Measurements from ENCODE around the gene RAB20.
"Not testable (repeated sequence)": the region's sequence is repeated elsewhere in the genome, so short reads cannot be mapped to it uniquely, and the experiment has no call there.

RAB20 gene

DNA sequence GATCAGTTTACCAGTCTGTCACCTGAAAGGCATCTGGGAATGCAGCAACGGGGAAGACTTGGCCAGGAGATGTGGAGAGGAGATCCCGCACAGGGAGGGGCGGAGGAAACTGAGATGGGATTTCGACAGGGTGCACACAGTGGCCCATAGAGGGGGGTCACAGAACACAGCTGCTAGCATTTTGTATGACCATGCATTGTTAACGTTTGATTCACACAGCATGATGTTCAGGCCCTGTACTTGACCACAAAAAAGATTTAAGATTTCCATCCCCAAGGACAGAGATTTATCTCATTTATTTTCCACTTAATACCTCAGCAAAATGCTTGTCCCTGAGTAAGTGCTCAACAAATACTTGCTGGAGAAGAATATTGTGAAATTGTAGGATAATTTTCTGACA is 63.2 kb downstream of the RAB20 start:
- Histone ChIP-seq H3K9me3 (ENCODE audit: control insufficient read depth, low read length) (no peaks in the 10 kb centered on the region), H3K27ac (ENCODE audit: low read depth, low read length, severe bottlenecking) (no peak overlapping the region), H3K4me3 (ENCODE audit: extremely low read depth, insufficient read depth, low read length, poor library complexity, severe bottlenecking) (no peak overlapping the region), H3K36me3 (ENCODE audit: control insufficient read depth, insufficient read depth, low read length) (peaks cover 99% of the 10 kb centered on the region), H3K4me1 (ENCODE audit: control insufficient read depth, insufficient read depth, low read length, poor library complexity, severe bottlenecking) (peaks cover 8% of the 10 kb centered on the region)
- WGBS, 2 experiments (ENCODE audit: insufficient coverage in 2 of 2): 93 to 98% methylated on average over 4 to 5 of the region's 5 CpGs

DNA sequence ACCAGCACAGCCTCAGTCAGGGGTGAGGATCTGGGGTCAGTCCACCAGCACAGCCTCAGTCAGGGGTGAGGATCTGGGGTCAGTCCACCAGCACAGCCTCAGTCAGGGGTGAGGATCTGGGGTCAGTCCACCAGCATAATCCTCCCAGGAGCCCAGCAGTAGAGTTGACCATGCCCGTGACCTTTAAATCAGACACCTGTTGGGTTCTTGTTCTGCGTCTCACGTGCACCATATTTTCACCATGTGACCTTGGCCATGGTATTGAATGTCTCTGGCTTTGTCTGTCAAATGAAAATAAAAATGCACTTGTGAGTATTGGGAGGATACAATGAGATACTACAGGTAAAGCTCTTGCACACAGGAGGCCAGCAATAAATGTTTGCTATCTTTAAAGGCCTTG is 63.6 kb downstream of the RAB20 start:
- H3K27ac ChIP-seq (ENCODE audit: low read depth, low read length, severe bottlenecking); H3K9me3 ChIP-seq (ENCODE audit: control insufficient read depth, low read length); H3K4me3 ChIP-seq (ENCODE audit: extremely low read depth, insufficient read depth, low read length, poor library complexity, severe bottlenecking); H3K4me1 ChIP-seq (ENCODE audit: control insufficient read depth, insufficient read depth, low read length, poor library complexity, severe bottlenecking): not testable (repeated sequence)
- peaks cover 99% of the 10 kb centered on the region for H3K36me3 ChIP-seq (ENCODE audit: control insufficient read depth, insufficient read depth, low read length)
- WGBS, 2 experiments (ENCODE audit: insufficient coverage in 2 of 2): 97 to 100% methylated on average over 1 to 3 of the region's 3 CpGs

DNA sequence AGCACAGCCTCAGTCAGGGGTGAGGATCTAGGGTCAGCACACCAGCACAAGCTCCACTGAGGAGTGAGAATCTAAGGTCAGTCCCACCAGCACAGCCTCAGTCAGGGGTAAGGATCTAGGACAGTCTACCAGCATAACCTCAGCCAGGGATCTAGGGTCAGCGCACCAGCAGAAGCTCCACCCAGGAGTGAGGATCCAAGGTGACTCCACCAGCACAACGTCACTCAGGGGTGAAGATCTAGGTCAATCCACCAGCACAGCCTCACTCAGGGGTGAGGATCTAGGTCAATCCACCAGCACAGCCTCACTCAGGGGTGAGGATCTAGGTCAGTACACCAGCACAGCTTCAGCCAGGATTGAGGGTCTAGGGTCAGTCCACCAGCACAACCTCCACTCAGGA is 64.5 kb downstream of the RAB20 start:
- H3K9me3 ChIP-seq (ENCODE audit: control insufficient read depth, low read length): no peaks in the 10 kb centered on the region
- H3K4me1 ChIP-seq (ENCODE audit: control insufficient read depth, insufficient read depth, low read length, poor library complexity, severe bottlenecking): peaks cover 8% of the 10 kb centered on the region
- no peak overlapping the region for H3K27ac ChIP-seq (ENCODE audit: low read depth, low read length, severe bottlenecking)
- peaks cover 99% of the 10 kb centered on the region for H3K36me3 ChIP-seq (ENCODE audit: control insufficient read depth, insufficient read depth, low read length)
- WGBS, 2 experiments (ENCODE audit: insufficient coverage in 2 of 2): 100% methylated on average over 1 to 2 of the region's 2 CpGs
- no peak overlapping the region for H3K4me3 ChIP-seq (ENCODE audit: extremely low read depth, insufficient read depth, low read length, poor library complexity, severe bottlenecking)

DNA sequence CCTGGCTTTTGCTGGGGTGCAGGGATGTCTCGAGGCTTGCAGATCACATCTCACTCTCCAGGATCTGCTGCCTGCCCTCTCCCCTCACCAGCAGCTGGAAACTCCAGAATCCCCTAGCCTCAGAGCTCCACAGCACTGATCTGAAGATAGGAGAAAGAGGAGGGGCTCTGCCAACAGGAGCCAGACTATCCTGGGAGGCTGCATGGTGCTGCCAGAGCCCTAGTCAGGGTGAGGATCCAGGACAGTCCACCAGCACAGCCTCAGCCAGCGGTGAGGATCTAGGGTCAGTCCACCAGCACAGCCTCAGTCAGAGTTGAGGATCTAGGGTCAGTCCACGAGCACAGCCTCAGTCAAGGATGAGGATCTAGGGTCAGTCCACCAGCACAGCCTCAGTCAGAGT is 65.2 kb downstream of the RAB20 start:
- peaks cover 99% of the 10 kb centered on the region for H3K36me3 ChIP-seq (ENCODE audit: control insufficient read depth, insufficient read depth, low read length)
- no peaks in the 10 kb centered on the region for H3K9me3 ChIP-seq (ENCODE audit: control insufficient read depth, low read length)
- whole genome bisulfite sequencing, 2 experiments (ENCODE audit: insufficient coverage in 2 of 2): 97 to 100% methylated on average over 2 of the region's 3 CpGs
- no peak overlapping the region for H3K4me3 ChIP-seq (ENCODE audit: extremely low read depth, insufficient read depth, low read length, poor library complexity, severe bottlenecking)
- peaks cover 8% of the 10 kb centered on the region for H3K4me1 ChIP-seq (ENCODE audit: control insufficient read depth, insufficient read depth, low read length, poor library complexity, severe bottlenecking)
- no peak overlapping the region for H3K27ac ChIP-seq (ENCODE audit: low read depth, low read length, severe bottlenecking)

DNA sequence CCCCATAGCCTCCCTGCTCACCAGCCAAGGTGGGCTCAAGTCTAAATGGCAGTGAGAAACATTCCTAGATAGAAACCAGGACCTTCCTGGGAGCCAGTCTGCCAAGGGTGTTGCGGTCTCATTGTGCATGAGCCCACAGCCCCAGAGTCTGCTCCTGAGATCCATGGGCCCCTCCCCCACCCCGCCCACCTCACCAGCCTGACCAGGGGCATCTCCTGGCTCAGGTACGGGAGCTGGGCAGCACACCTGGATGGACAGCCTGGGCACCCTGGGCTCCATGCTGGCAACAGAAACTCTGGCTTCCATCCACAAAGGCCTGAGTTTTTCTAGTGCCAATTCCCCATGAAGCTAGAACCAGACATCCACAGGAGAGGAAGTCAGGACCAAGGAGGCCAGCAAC is 65.6 kb downstream of the RAB20 start:
- Histone ChIP-seq H3K9me3 (ENCODE audit: control insufficient read depth, low read length) (no peaks in the 10 kb centered on the region), H3K36me3 (ENCODE audit: control insufficient read depth, insufficient read depth, low read length) (peaks cover 99% of the 10 kb centered on the region), H3K27ac (ENCODE audit: low read depth, low read length, severe bottlenecking) (no peak overlapping the region), H3K4me1 (ENCODE audit: control insufficient read depth, insufficient read depth, low read length, poor library complexity, severe bottlenecking) (peaks cover 8% of the 10 kb centered on the region), H3K4me3 (ENCODE audit: extremely low read depth, insufficient read depth, low read length, poor library complexity, severe bottlenecking) (no peak overlapping the region)
- WGBS, 2 experiments (ENCODE audit: insufficient coverage in 2 of 2): 88 to 100% methylated on average over 1 to 3 of the region's 3 CpGs

DNA sequence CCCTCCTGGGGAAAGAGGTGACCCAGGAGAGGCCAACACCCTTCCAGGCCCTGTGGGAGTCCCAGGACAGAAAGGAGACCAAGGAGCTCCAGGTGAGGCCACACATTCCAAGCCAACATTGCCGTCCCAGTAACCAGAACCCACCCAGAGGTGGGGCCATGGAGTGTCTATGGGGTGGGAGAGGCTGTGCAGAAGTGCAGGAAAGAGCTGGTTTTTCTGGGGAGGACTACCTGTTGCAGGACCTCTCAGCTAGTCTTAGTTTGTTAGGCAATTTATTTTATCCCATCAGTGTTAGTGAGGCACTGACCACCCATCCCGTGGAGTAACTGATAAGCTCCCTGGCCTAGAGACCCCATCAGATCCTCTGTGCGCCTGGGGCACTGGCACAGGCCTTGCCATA is 66.1 kb downstream of the RAB20 start:
- no peak overlapping the region for H3K27ac ChIP-seq (ENCODE audit: low read depth, low read length, severe bottlenecking)
- no peaks in the 10 kb centered on the region for H3K9me3 ChIP-seq (ENCODE audit: control insufficient read depth, low read length)
- peaks cover 99% of the 10 kb centered on the region for H3K36me3 ChIP-seq (ENCODE audit: control insufficient read depth, insufficient read depth, low read length)
- 94% methylated on average over 2 of the region's 3 CpGs for WGBS, 2 experiments (ENCODE audit: insufficient coverage in 2 of 2)
- H3K4me3 ChIP-seq (ENCODE audit: extremely low read depth, insufficient read depth, low read length, poor library complexity, severe bottlenecking): no peak overlapping the region
- peaks cover 8% of the 10 kb centered on the region for H3K4me1 ChIP-seq (ENCODE audit: control insufficient read depth, insufficient read depth, low read length, poor library complexity, severe bottlenecking)

DNA sequence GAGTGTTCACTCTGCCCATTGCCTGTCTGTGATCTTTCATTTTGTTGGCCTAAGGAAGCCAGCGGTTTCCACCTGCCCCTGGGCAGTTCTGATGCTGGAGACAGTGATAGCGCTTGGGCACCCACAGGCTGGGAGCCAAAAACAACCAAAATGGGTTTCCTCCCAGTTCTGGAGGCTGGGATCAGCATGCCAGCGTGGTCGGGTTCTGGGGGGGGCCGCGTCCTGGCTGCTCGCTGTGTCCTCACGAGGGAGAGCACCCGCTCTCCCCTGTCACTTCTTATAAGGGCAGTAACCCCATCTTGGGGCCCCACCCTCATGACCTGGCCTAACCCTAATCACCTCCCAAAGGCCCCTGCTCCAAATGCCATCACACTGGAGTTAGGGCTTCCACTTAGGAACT is 67.9 kb downstream of the RAB20 start:
- Histone ChIP-seq H3K4me1 (ENCODE audit: control insufficient read depth, insufficient read depth, low read length, poor library complexity, severe bottlenecking) (peaks cover 6% of the 10 kb centered on the region), H3K9me3 (ENCODE audit: control insufficient read depth, low read length) (no peaks in the 10 kb centered on the region), H3K4me3 (ENCODE audit: extremely low read depth, insufficient read depth, low read length, poor library complexity, severe bottlenecking) (no peak overlapping the region), H3K27ac (ENCODE audit: low read depth, low read length, severe bottlenecking) (no peak overlapping the region), H3K36me3 (ENCODE audit: control insufficient read depth, insufficient read depth, low read length) (peaks cover 99% of the 10 kb centered on the region)
- WGBS, 2 experiments (ENCODE audit: insufficient coverage in 2 of 2): 97 to 99% methylated on average over 9 of the region's 9 CpGs

DNA sequence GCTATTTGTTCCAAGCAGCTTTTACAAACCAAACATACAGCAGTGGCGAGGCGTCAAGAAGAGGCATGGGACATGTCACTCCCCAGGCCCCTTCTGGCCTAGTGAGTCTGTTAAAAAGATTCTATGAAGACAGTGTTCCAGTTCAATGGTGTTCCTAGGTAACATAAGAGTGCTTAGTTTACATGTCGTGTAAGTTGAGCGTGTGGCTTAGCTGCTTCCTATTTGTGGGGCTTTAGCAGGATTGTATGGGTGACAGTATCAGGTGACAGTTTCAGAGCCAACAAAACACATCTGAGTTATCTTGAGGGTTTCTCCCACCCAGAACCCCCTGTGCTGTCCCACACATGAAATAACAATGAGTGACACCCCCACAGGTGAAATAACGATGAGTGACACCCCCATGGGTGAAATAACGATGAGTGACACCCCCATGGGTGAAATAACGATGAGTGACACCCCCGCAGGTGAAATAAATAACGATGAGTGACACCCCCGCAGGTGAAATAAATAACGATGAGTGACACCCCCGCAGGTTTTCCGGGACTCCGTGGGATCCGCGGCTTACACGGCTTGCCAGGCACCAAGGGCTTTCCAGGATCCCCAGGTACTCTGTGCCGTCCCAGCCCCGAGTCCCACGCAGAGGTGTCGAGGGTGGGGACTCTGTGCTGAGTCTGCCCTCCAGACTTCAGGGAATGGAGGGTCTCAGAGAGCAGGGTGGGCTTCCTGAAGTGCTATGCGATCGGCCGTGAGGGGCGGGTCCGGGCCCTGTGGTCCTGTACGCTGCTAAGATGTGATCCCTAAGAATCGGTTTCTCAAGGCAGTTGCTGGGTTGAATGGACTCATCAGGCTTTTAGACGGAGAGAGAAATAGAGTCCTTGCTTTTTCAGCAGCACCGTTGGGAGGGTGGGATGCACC is 68.6 kb downstream of the RAB20 start:
- 96% methylated on average over 27 to 29 of the region's 30 CpGs for WGBS, 2 experiments (ENCODE audit: insufficient coverage in 2 of 2)
- Histone ChIP-seq H3K36me3 (ENCODE audit: control insufficient read depth, insufficient read depth, low read length) (peaks cover 99% of the 10 kb centered on the region), H3K4me1 (ENCODE audit: control insufficient read depth, insufficient read depth, low read length, poor library complexity, severe bottlenecking) (peaks cover 4% of the 10 kb centered on the region)

DNA sequence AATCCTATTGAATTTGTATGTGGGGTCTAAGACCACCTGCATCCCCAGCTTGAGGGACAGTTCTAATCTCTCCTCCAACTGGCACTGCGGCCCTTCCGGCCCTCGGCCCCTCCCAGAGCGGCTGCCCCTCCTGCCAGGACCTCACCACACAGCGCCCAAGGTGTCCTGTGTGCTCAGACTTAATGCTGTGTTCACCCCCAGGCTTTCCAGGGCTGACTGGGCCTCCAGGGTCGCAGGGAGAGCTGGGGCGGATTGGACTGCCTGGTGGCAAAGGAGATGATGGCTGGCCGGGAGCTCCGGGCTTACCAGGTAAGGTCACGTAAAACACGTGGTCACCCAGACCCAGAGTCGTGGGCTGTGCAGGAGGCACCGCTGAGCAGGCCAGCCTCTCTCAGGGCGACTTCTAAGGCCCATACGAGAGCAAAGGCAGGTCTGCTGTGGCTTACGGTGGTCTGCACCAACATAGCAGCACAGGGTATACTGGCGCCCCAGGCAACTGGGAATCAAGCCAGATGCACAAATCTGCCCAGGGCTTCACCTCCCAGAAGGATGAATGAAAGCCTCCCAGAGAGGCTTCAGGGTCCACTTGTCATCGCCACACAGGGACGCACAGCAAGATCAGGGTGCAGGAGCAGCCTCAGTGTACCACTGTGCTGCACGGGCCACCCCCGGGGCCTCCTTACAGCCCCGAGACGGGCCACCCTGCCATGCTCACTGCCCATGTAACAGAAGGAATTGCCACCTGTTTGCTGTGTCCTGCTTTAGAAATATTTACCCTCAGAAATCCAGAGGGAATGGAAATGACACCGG is 69.4 kb downstream of the RAB20 start:
- Histone ChIP-seq H3K4me1 (ENCODE audit: control insufficient read depth, insufficient read depth, low read length, poor library complexity, severe bottlenecking) (peaks cover 11% of the 10 kb centered on the region), H3K27ac (ENCODE audit: low read depth, low read length, severe bottlenecking) (no peak overlapping the region), H3K9me3 (ENCODE audit: control insufficient read depth, low read length) (no peaks in the 10 kb centered on the region), H3K4me3 (ENCODE audit: extremely low read depth, insufficient read depth, low read length, poor library complexity, severe bottlenecking) (no peak overlapping the region), H3K36me3 (ENCODE audit: control insufficient read depth, insufficient read depth, low read length) (peaks cover 100% of the 10 kb centered on the region)
- 92 to 96% methylated on average over 22 to 23 of the region's 24 CpGs for WGBS, 2 experiments (ENCODE audit: insufficient coverage in 2 of 2)

More for the DNA sequence above, 68.6 kb downstream of the RAB20 start:
- Histone ChIP-seq H3K27ac (ENCODE audit: low read depth, low read length, severe bottlenecking) (no peak overlapping the region), H3K4me3 (ENCODE audit: extremely low read depth, insufficient read depth, low read length, poor library complexity, severe bottlenecking) (no peak overlapping the region), H3K9me3 (ENCODE audit: control insufficient read depth, low read length) (no peaks in the 10 kb centered on the region)

DNA sequence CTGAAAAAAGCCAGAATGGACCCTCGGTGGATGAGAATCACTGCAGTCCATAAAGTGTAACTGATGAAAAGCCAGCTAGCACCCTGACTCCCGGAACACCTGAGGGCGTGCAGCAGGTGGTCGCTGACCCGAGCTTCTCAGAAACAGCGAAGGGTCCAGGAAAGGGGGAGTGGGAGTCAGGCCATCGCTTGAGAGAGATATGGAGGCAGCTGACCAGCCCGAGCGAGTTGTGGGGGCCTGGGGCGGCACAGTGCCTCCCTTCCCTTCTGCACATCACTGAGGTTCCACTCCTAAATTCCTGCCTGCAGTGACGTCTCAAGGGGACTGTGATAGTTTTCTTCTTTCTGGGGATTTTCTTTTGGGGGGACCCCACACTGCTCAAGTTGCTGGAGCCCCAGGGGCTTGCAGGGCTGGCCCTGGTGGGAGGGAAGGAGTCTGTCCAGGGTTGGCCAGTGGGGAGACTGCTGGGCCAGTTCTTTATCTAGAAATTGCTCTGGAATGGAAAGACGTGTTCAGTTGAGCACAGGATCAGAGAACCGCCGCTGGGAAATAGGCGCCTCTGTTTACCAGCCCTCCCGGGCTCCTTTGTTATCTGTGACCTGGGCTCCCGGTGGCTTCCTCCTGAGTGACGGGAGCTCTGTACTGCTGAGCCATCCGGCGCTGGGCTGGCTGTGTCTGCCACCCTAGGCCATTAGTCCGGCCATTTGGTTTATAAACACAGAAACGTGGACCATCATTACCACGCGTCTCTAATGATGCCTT is 71.3 kb downstream of the RAB20 start:
- peaks cover 83% of the 10 kb centered on the region for H3K36me3 ChIP-seq (ENCODE audit: control insufficient read depth, insufficient read depth, low read length)
- no peaks in the 10 kb centered on the region for H3K9me3 ChIP-seq (ENCODE audit: control insufficient read depth, low read length)
- no peak overlapping the region for H3K4me3 ChIP-seq (ENCODE audit: extremely low read depth, insufficient read depth, low read length, poor library complexity, severe bottlenecking)
- H3K4me1 ChIP-seq (ENCODE audit: control insufficient read depth, insufficient read depth, low read length, poor library complexity, severe bottlenecking): peaks cover 25% of the 10 kb centered on the region
- H3K27ac ChIP-seq (ENCODE audit: low read depth, low read length, severe bottlenecking): no peak overlapping the region
- 87 to 88% methylated on average over 22 to 23 of the region's 24 CpGs for WGBS, 2 experiments (ENCODE audit: insufficient coverage in 2 of 2)

Measured in mesodermal cell (in vitro differentiated cells).